Fibroblast of lung (primary cell): ENCODE results near the gene FHL5.

Source experiments
- EZH2 ChIP-seq: IDR thresholded peaks from 2 replicates; pipeline ENCODE4 v1.5.1; 2012; ENCODE audit warnings: low read length, control low read depth, mild to moderate bottlenecking; ENCODE audit errors: missing control alignments
- TF ChIP-seq, protein P1 (sequence below), 2 donors: IDR thresholded peaks in 1 of 2; conservative IDR thresholded peaks in 1 of 2; 1 replicate in 1 of 2; 2 replicates in 1 of 2; pipeline ENCODE4 v1.5.1; 2011 to 2012; ENCODE audit warnings: low read length in 2 of 2, control low read depth in 1 of 2, inconsistent platforms in 1 of 2, low read depth in 1 of 2, mild to moderate bottlenecking in 1 of 2

DNA sequence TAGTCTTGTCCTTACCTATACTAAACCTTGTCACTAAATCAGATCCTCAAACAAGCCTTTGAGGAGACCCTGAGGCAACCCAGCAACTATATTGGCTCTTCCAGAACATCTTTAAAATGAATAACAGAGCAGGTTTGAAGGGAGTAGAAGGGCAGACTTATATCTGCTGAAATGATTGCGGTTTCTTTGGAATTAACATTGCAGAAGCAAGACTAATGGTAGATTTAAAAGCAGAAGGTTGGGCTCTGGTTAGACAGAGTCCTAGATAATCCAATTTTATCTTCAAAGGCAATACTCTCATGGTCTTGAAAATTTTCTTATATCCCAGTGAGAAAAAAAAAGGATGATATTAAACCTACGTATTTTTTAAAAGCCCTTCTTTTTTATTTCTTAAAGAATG is 19.1 kb downstream of the FHL5 start:
- TF ChIP-seq, protein P1, sequence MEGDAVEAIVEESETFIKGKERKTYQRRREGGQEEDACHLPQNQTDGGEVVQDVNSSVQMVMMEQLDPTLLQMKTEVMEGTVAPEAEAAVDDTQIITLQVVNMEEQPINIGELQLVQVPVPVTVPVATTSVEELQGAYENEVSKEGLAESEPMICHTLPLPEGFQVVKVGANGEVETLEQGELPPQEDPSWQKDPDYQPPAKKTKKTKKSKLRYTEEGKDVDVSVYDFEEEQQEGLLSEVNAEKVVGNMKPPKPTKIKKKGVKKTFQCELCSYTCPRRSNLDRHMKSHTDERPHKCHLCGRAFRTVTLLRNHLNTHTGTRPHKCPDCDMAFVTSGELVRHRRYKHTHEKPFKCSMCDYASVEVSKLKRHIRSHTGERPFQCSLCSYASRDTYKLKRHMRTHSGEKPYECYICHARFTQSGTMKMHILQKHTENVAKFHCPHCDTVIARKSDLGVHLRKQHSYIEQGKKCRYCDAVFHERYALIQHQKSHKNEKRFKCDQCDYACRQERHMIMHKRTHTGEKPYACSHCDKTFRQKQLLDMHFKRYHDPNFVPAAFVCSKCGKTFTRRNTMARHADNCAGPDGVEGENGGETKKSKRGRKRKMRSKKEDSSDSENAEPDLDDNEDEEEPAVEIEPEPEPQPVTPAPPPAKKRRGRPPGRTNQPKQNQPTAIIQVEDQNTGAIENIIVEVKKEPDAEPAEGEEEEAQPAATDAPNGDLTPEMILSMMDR (conservative IDR thresholded peaks at IDR 0.05 in 1 of 2, IDR thresholded peaks at IDR 0.05 in 1 of 2; ENCODE audit: low read depth in 1 of 2, low read length in 2 of 2), result no peak
- no peak for TF ChIP-seq EZH2
